RWPE2 (cell line): ENCODE results near the gene ADIRF.

Experiments used
- ATAC-seq: fragments of 200-7000 bp; cut with Tn5 transposase; 3 replicates; pipeline ENCODE4 v1.9.1; 2021; ENCODE audit warnings: low read depth
- DNase-seq: peaks from one replicate; pipeline ENCODE4 v3.0.0-alpha.2; 2020; ENCODE audit warnings: low spot score
- H3K27ac ChIP-seq: fragments of 450-650 bp; 2 replicates; pipeline ENCODE4 v1.5.1; 2017; ENCODE audit warnings: mild to moderate bottlenecking; ENCODE audit not compliant: poor library complexity, severe bottlenecking
- H3K27me3 ChIP-seq: fragments of 250-450 bp; sonication (Bioruptor Pico); 2 replicates; pipeline ENCODE4 v1.5.1; 2021; ENCODE audit warnings: mild to moderate bottlenecking, moderate library complexity; ENCODE audit not compliant: insufficient read depth, poor library complexity, severe bottlenecking
- H3K36me3 ChIP-seq: fragments of 250-450 bp; sonication (Bioruptor Pico); 2 replicates; pipeline ENCODE4 v1.5.1; 2020; ENCODE audit warnings: low read depth, mild to moderate bottlenecking, moderate library complexity
- H3K4me1 ChIP-seq: fragments of 250-450 bp; sonication (Bioruptor Pico); 2 replicates; pipeline ENCODE4 v1.5.1; 2021; ENCODE audit warnings: mild to moderate bottlenecking, moderate library complexity; ENCODE audit not compliant: insufficient read depth, poor library complexity, severe bottlenecking
- H3K4me3 ChIP-seq: fragments of 250-450 bp; sonication (Bioruptor Pico); 2 replicates; pipeline ENCODE4 v1.5.1; 2021; ENCODE audit warnings: mild to moderate bottlenecking, moderate library complexity; ENCODE audit not compliant: severe bottlenecking
- H3K9me3 ChIP-seq: fragments of 250-450 bp; sonication (Bioruptor Pico); 2 replicates; pipeline ENCODE4 v1.5.1; 2021; ENCODE audit warnings: mild to moderate bottlenecking, moderate library complexity; ENCODE audit not compliant: severe bottlenecking
- CTCF ChIP-seq: fragments of 450-650 bp; IDR thresholded peaks from one replicate; pipeline ENCODE4 v1.5.1; 2017; ENCODE audit warnings: mild to moderate bottlenecking, moderate library complexity; ENCODE audit not compliant: poor library complexity, severe bottlenecking

Gene ADIRF

GRCh38 chr10:86940677-86941076, 27.6 kb upstream of the ADIRF start:
- Histone ChIP-seq H3K4me3 (no peak overlapping the region), H3K27me3 (no peaks in the 10 kb centered on the region), H3K27ac (no peak overlapping the region), H3K36me3 (no peaks in the 10 kb centered on the region), H3K4me1 (no peaks in the 10 kb centered on the region), H3K9me3 (no peaks in the 10 kb centered on the region)
- TF ChIP-seq CTCF: no peak
- DNase-seq (no peak), ATAC-seq (no peak)

- ATAC-seq (no peak), DNase-seq (no peak)
- no peaks in the 10 kb centered on the region for H3K36me3 ChIP-seq
- no peaks in the 10 kb centered on the region for H3K9me3 ChIP-seq
- no peaks in the 10 kb centered on the region for H3K4me1 ChIP-seq
- no peaks in the 10 kb centered on the region for H3K27me3 ChIP-seq
- H3K4me3 ChIP-seq: no peak overlapping the region
- no peak overlapping the region for H3K27ac ChIP-seq
- no peak for TF ChIP-seq CTCF
These were observed 26.9 kb upstream of the ADIRF start for GRCh38 chr10:86941426-86941825.

GRCh38 chr10:86941991-86942421, 26.3 kb upstream of the ADIRF start:
- no peak for ATAC-seq
- no peak for TF ChIP-seq CTCF
- no peak overlapping the region for H3K4me3 ChIP-seq
- H3K4me1 ChIP-seq: no peaks in the 10 kb centered on the region
- H3K9me3 ChIP-seq: no peaks in the 10 kb centered on the region
- no peak for DNase-seq
- H3K27ac ChIP-seq: no peak overlapping the region
- no peaks in the 10 kb centered on the region for H3K27me3 ChIP-seq
- no peaks in the 10 kb centered on the region for H3K36me3 ChIP-seq

DNA sequence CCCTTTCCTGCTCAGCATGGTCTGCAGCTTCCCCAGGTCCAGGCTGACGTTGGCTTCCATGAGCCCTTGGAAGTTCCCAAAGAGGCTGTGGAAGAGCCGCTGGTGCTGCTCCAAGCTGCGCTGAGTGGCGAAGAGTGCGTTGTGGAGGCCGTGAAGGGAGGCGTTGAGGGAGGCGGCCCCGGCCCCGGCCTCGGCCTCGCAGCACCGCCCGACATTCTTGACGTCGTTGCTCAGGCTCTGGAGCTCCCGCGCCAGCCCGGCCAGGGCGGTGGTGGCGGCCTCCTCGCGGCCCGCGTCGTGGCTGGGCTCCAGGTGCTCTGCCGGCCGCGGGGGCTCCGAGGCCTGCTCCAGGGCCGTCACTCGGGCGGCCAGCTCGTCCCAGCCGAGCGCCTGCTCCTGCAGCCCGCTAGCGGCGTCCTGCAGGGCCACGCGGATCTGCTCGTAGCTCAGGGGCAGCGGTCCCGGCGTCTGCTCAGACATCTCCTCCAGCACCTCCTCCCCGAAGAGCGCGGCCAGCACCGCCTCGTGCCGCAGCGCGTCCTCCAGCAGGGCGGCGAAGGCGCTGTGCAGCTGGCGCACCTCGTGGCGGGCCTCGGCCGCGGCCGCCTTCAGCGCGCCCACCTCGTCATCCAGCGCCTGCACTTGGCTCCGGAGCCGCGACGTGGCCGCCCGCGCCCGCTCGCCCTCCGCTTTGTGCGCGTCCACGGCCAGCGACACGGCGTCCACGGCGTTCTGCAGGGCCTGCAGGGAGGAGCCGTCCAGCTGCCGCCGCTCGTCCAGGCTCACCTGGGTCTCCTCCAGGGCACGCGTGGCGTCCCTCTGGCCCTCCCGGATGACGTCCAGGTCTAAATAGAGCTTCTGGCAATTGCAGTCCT, 25.6 kb upstream of the ADIRF start:
- Histone ChIP-seq H3K9me3 (no peaks in the 10 kb centered on the region), H3K4me1 (no peaks in the 10 kb centered on the region), H3K4me3 (no peak overlapping the region), H3K36me3 (no peaks in the 10 kb centered on the region), H3K27ac (no peak overlapping the region), H3K27me3 (no peaks in the 10 kb centered on the region)
- no peak for DNase-seq
- no peak for ATAC-seq
- no peak for TF ChIP-seq CTCF
